Tibial nerve (tissue), 4 donors: ENCODE results near the gene APOBR. TPM values are rescaled to one million over a fixed set of nuclear protein-coding genes. Genes with fewer than 3 reads are reported as not detected.

Source experiments
- DNase-seq, 2 donors: peaks; one replicate each; pipeline ENCODE4 v3.0.0-alpha.2; 2019; ENCODE audit warnings: low spot score in 2 of 2
- H3K27ac ChIP-seq, 4 donors: fragments of 200-600 bp; sonication (generic) in 3 of 4; one replicate each; pipeline ENCODE4 v1.5.1; 2017 to 2019; ENCODE audit warnings: mild to moderate bottlenecking in 1 of 4
- H3K27me3 ChIP-seq, 2 donors: fragments of 200-600 bp; sonication (generic) in 1 of 2; one replicate each; pipeline versions ENCODE4 v1.5.1 to v1.6.0; 2017 to 2019
- H3K36me3 ChIP-seq, 3 donors: fragments of 200-600 bp; sonication (generic); one replicate each; pipeline ENCODE4 v1.5.1; 2018 to 2019
- H3K4me1 ChIP-seq, 4 donors: fragments of 200-600 bp; sonication (generic) in 3 of 4; one replicate each; pipeline ENCODE4 v1.5.1; 2017 to 2019
- H3K4me3 ChIP-seq, 4 donors: fragments of 200-600 bp; sonication (generic) in 3 of 4; one replicate each; pipeline ENCODE4 v1.5.1; 2017 to 2019; ENCODE audit warnings: mild to moderate bottlenecking in 1 of 4, moderate library complexity in 1 of 4
- H3K9me3 ChIP-seq, 4 donors: fragments of 200-600 bp; sonication (generic) in 3 of 4; one replicate each; pipeline ENCODE4 v1.5.1; 2017 to 2019
- CTCF ChIP-seq, 5 experiments: fragments of 200-600 bp in 3 of 5; fragments of 450-650 bp in 2 of 5; sonication (generic) in 3 of 5; IDR thresholded peaks; one replicate each; pipeline ENCODE4 v1.5.1; 2016 to 2019; ENCODE audit warnings: antibody characterized with exemption in 5 of 5, mild to moderate bottlenecking in 3 of 5, moderate library complexity in 2 of 5
- EP300 ChIP-seq, 2 donors: sonication (generic); formaldehyde crosslinking; IDR thresholded peaks; one replicate each; pipeline ENCODE4 v1.6.1; 2017; ENCODE audit warnings: antibody characterized with exemption in 2 of 2, mild to moderate bottlenecking in 1 of 2
- POLR2A ChIP-seq, 2 donors: fragments of 450-650 bp; IDR thresholded peaks; one replicate each; pipeline ENCODE4 v1.6.1; 2017; ENCODE audit warnings: antibody characterized with exemption in 2 of 2, mild to moderate bottlenecking in 2 of 2, moderate library complexity in 2 of 2
- WGBS, 2 donors: methylation state at CpG; one replicate each; pipeline ENCODE4 v1.1.5; 2018; 5-methylcytosine and 5-hydroxymethylcytosine counted together
- total RNA-seq, 4 donors: library from RNA; depleted of rRNA; stranded (reverse); fragments of >200 nt; gene quantifications; one replicate each; pipeline ENCODE4 v1.1.0, GENCODE V29; 2016

The APOBR gene
- total RNA-seq, 4 donors from 2014 or later, result 1.3 to 4.5 (median 1.8) TPM

DNA sequence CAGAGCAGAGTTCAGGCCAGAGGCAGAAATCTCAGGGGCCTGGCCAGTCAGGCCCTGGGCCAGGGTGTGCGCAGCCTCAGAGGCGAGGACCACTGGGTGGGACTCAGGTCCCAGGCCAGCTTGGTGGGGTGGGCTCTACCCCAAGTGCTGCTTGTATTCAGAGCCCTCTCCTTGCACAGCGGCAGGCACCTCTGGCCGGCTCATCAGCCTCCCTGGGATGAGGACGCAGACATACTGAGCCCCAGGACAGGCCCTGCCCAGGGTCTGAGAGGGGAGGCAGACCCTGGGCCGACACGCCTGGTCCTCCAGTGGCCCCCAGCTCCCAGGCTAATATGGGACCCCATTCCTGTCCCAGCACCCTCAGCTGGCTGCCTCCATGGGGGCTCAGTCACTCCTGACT lies 19.8 kb downstream of the APOBR start:
- Histone ChIP-seq H3K4me1 (no peaks in the 10 kb centered on the region), H3K4me3 (no peak overlapping the region), H3K27ac (no peak overlapping the region), H3K27me3 (no peaks in the 10 kb centered on the region), H3K9me3 (no peaks in the 10 kb centered on the region), H3K36me3 (no peaks in the 10 kb centered on the region)
- TF ChIP-seq CTCF (IDR thresholded peaks at IDR 0.05) (no peak), POLR2A (IDR thresholded peaks at IDR 0.05) (no peak), EP300 (IDR thresholded peaks at IDR 0.05) (no peak)
- DNase-seq, result no peak
- WGBS, 2 donors, result 72 to 77% methylated on average over 2 to 4 of the region's 7 CpGs

DNA sequence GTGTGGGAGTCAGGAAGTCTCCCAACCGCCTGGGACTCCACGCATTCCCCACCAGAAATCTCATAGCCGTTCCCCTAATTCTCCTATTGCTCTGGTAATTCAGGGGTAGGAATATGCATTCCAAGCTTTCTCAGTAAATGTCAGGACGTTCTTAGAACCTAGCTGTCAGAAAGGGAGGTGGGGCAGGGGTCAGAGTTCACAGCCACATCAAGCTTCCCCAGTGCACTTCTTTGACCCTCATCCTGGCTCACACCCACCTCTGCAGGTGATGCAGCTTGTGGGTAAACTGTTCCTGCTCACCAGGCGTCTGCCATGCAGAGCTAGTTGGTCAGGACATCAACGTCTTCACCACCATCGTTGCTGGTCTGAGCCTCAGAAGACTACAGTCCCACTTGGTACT lies 26.2 kb downstream of the APOBR start:
- H3K27me3 ChIP-seq, result no peaks in the 10 kb centered on the region
- no peak for TF ChIP-seq CTCF (IDR thresholded peaks at IDR 0.05)
- no peak for TF ChIP-seq POLR2A (IDR thresholded peaks at IDR 0.05)
- no peak for TF ChIP-seq EP300 (IDR thresholded peaks at IDR 0.05)
- H3K27ac ChIP-seq, result no peak overlapping the region
- H3K36me3 ChIP-seq, result no peaks in the 10 kb centered on the region
- H3K9me3 ChIP-seq, result no peaks in the 10 kb centered on the region
- no peak overlapping the region for H3K4me3 ChIP-seq
- peaks cover 0 to 4% (median 0%) of the 10 kb centered on the region in 4 donors for H3K4me1 ChIP-seq
- 67 to 70% methylated on average over 7 of the region's 7 CpGs for WGBS, 2 donors
- DNase-seq, result no peak

- 84 to 93% methylated on average over 6 of the region's 6 CpGs for WGBS, 2 donors
- no peak overlapping the region for H3K27ac ChIP-seq
- no peaks in the 10 kb centered on the region for H3K36me3 ChIP-seq
- no peaks in the 10 kb centered on the region for H3K27me3 ChIP-seq
- peaks cover 0 to 4% (median 0%) of the 10 kb centered on the region in 4 donors for H3K4me1 ChIP-seq
- no peak for DNase-seq
- no peaks in the 10 kb centered on the region for H3K9me3 ChIP-seq
- TF ChIP-seq EP300 (IDR thresholded peaks at IDR 0.05) (no peak), POLR2A (IDR thresholded peaks at IDR 0.05) (no peak), CTCF (IDR thresholded peaks at IDR 0.05) (no peak)
- H3K4me3 ChIP-seq, result no peak overlapping the region
Observed at GRCh38 chr16:28521436-28521835, 27.0 kb downstream of the APOBR start.

DNA sequence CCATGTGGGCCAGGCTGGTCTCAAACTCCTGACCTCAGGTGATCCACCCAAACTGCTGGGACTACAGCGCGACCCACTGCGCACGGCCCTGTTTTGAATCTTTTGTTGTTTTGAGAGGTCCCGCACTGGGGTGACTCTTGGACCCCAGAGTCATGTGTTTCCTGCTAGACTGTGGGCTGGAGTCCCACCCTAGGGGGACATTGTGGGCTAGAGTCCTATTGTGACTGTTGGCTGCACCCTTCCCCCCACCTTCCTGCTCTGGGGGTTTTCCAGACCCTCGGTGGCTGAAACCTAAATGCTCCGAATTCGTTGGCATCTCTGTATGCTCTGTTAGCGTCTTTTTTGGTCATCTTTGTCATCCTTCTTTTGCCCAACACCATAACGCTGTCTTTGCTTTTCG lies 28.3 kb downstream of the APOBR start:
- DNase-seq, result no peak
- TF ChIP-seq POLR2A (IDR thresholded peaks at IDR 0.05) (no peak), CTCF (IDR thresholded peaks at IDR 0.05) (no peak), EP300 (IDR thresholded peaks at IDR 0.05) (no peak)
- Histone ChIP-seq H3K27ac (no peak overlapping the region), H3K36me3 (no peaks in the 10 kb centered on the region), H3K27me3 (no peaks in the 10 kb centered on the region), H3K4me1 (peaks cover 0 to 4% (median 0%) of the 10 kb centered on the region in 4 donors), H3K9me3 (no peaks in the 10 kb centered on the region), H3K4me3 (no peak overlapping the region)
- WGBS, 2 donors, result 79 to 85% methylated on average over 11 of the region's 11 CpGs

DNA sequence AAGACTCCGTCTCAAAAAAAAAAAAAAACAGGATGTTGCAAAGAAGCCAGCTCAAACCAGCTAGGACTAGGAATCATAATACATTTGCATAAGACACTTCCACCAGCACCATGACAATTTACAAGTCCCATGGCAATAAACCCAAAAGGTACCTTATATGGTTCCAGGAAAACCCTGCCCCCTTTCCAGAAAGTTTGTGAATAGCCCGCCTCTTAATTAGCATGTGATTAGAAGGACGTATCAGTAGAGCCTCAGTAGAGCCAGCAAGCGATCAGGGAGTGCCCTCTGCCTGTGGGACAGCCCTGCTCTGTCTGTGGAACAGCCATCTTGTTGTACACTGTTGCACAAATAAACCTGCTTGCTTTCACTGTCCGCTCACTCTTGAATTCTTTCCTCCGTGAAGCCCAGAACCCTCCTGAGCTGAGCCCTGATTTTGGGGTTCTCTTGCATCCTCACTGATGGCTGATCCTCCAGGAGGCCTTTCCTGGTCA lies 30.3 kb downstream of the APOBR start:
- Histone ChIP-seq H3K27ac (no peak overlapping the region), H3K4me3 (no peak overlapping the region), H3K4me1 (peaks cover 0 to 9% (median 0%) of the 10 kb centered on the region in 4 donors), H3K27me3 (no peaks in the 10 kb centered on the region), H3K9me3 (no peaks in the 10 kb centered on the region), H3K36me3 (no peaks in the 10 kb centered on the region)
- TF ChIP-seq EP300 (IDR thresholded peaks at IDR 0.05), result no peak
- no peak for TF ChIP-seq CTCF (IDR thresholded peaks at IDR 0.05)
- no peak for TF ChIP-seq POLR2A (IDR thresholded peaks at IDR 0.05)
- WGBS, 2 donors, result 66 to 67% methylated on average over 6 of the region's 6 CpGs
- no peak for DNase-seq
